Osteoblast (primary cell): ENCODE results near the gene PARD3B. TPM values are rescaled to one million over a fixed set of nuclear protein-coding genes. Genes with fewer than 3 reads are reported as not detected.

Experiments used
- DNase-seq: peaks from one replicate; pipeline ENCODE4 v3.0.0; 2011; ENCODE audit warnings: low spot score, mixed read lengths; ENCODE audit not compliant: insufficient read length; ENCODE audit errors: missing footprints
- H2AFZ ChIP-seq: 2 replicates; pipeline ENCODE4 v1.6.0; 2011; ENCODE audit warnings: mild to moderate bottlenecking, low read length
- H3K27ac ChIP-seq: 2 replicates; pipeline ENCODE4 v1.5.1; 2011; ENCODE audit warnings: mild to moderate bottlenecking, low read depth, low read length, moderate library complexity
- H3K27me3 ChIP-seq: 2 replicates; pipeline ENCODE4 v1.6.0; 2012; ENCODE audit warnings: mild to moderate bottlenecking, control low read depth, inconsistent platforms, low read length, moderate library complexity; ENCODE audit not compliant: insufficient read depth
- H3K36me3 ChIP-seq: 2 replicates; pipeline ENCODE4 v1.5.1; 2011; ENCODE audit warnings: mild to moderate bottlenecking, low read length, control low read depth, moderate library complexity; ENCODE audit not compliant: insufficient read depth
- H3K4me1 ChIP-seq: 2 replicates; pipeline ENCODE4 v1.5.1; 2011; ENCODE audit warnings: mild to moderate bottlenecking, low read length, control low read depth, moderate library complexity; ENCODE audit not compliant: insufficient read depth
- H3K4me2 ChIP-seq: 2 replicates; pipeline ENCODE4 v1.6.0; 2011; ENCODE audit warnings: mild to moderate bottlenecking, low read length; ENCODE audit not compliant: insufficient read depth
- H3K4me3 ChIP-seq: fragments of 200-600 bp; sonication (generic); 3 replicates; pipeline ENCODE4 v1.5.1; 2012; ENCODE audit warnings: mild to moderate bottlenecking, low read length, inconsistent platforms; ENCODE audit not compliant: insufficient read depth
- H3K79me2 ChIP-seq: 2 replicates; pipeline ENCODE4 v1.6.0; 2012; ENCODE audit warnings: mild to moderate bottlenecking, low read length, control low read depth, inconsistent platforms; ENCODE audit not compliant: insufficient read depth
- H3K9me3 ChIP-seq: 2 replicates; pipeline ENCODE4 v1.5.1; 2011; ENCODE audit warnings: low read depth, low read length, control low read depth
- H4K20me1 ChIP-seq: 2 replicates; pipeline ENCODE4 v1.6.0; 2012; ENCODE audit warnings: mild to moderate bottlenecking, low read length, control low read depth; ENCODE audit not compliant: insufficient read depth
- CTCF ChIP-seq: IDR thresholded peaks from 2 replicates; pipeline ENCODE4 v1.5.1; 2011; ENCODE audit warnings: mild to moderate bottlenecking, low read depth, low read length, moderate library complexity; ENCODE audit errors: extremely low read depth
- total RNA-seq: library from RNA; depleted of rRNA; stranded (reverse); fragments of >200 nt; gene quantifications from 2 replicates; pipeline ENCODE4 v1.2.3, GENCODE V29; 2012

The PARD3B gene
- total RNA-seq, 1 donor: 22.4 TPM

- H3K9me3 ChIP-seq: no peaks in the 10 kb centered on the region
- H4K20me1 ChIP-seq: no peaks in the 10 kb centered on the region
- H3K27me3 ChIP-seq: no peaks in the 10 kb centered on the region
- H3K79me2 ChIP-seq: no peaks in the 10 kb centered on the region
- H3K27ac ChIP-seq: no peak overlapping the region
- H3K4me2 ChIP-seq: no peak overlapping the region
- no peaks in the 10 kb centered on the region for H3K36me3 ChIP-seq
- no peak overlapping the region for H3K4me3 ChIP-seq
- no peak for TF ChIP-seq CTCF
- H3K4me1 ChIP-seq: no peaks in the 10 kb centered on the region
- DNase-seq: no peak
- H2AFZ ChIP-seq: no peak overlapping the region
These were observed 468.9 kb downstream of the PARD3B start for GRCh38 chr2:205014201-205014600.

DNA sequence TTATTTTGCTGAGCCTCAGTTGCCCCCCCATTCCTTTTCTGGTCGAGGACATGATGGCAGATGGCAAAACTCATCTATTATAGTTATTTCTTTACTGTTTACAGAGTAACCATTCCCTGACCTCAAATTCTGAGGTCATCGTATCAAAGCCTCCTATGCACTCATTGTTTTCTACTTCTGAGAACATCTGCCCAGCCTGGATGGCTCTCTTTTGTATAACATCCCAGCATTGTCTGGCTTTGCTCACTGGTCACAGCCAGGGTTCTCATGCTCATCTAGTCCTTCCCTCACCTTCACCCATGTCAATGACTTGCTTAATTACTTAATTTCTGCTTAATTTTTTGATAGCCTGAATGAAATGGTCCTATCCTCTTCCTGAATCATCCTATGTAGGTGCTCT, 472.1 kb downstream of the PARD3B start:
- Histone ChIP-seq H3K79me2 (no peaks in the 10 kb centered on the region), H3K4me3 (no peak overlapping the region), H3K9me3 (no peaks in the 10 kb centered on the region), H4K20me1 (no peaks in the 10 kb centered on the region), H3K36me3 (no peaks in the 10 kb centered on the region), H3K27ac (no peak overlapping the region), H3K4me1 (no peaks in the 10 kb centered on the region), H3K4me2 (no peak overlapping the region), H3K27me3 (no peaks in the 10 kb centered on the region), H2AFZ (no peak overlapping the region)
- DNase-seq: no peak
- TF ChIP-seq CTCF: no peak

- no peak for TF ChIP-seq CTCF
- Histone ChIP-seq H3K9me3 (no peaks in the 10 kb centered on the region), H4K20me1 (no peaks in the 10 kb centered on the region), H3K27me3 (no peaks in the 10 kb centered on the region), H3K4me2 (no peak overlapping the region), H3K4me1 (no peaks in the 10 kb centered on the region), H3K27ac (no peak overlapping the region), H3K79me2 (no peaks in the 10 kb centered on the region), H3K36me3 (no peaks in the 10 kb centered on the region), H3K4me3 (no peak overlapping the region), H2AFZ (no peak overlapping the region)
- no peak for DNase-seq
These were observed 472.6 kb downstream of the PARD3B start for GRCh38 chr2:205017912-205018311.

- Histone ChIP-seq H3K4me1 (peaks cover 14% of the 10 kb centered on the region), H3K27ac (no peak overlapping the region), H3K79me2 (no peaks in the 10 kb centered on the region), H3K9me3 (no peaks in the 10 kb centered on the region), H4K20me1 (no peaks in the 10 kb centered on the region), H3K4me2 (no peak overlapping the region), H3K36me3 (no peaks in the 10 kb centered on the region), H3K27me3 (no peaks in the 10 kb centered on the region), H3K4me3 (no peak overlapping the region), H2AFZ (no peak overlapping the region)
- no peak for TF ChIP-seq CTCF
- no peak for DNase-seq
These were observed 475.4 kb downstream of the PARD3B start for GRCh38 chr2:205020673-205021072.
